GM12892 (cell line): ENCODE measurements around the gene CCDC33.

ENCODE experiments used
- POLR2A ChIP-seq: IDR thresholded peaks from 2 replicates; pipeline ENCODE4 v1.6.1; 2011; ENCODE audit warnings: low read depth, low read length, control low read depth
- POLR2AphosphoS5 ChIP-seq: IDR thresholded peaks from 2 replicates; pipeline ENCODE4 v1.6.1; 2011; ENCODE audit warnings: low read depth, low read length, control low read depth
- TAF1 ChIP-seq: IDR thresholded peaks from 2 replicates; pipeline ENCODE4 v1.6.1; 2011; ENCODE audit warnings: low read depth, mild to moderate bottlenecking, control low read depth, low read length, borderline replicate concordance

- TF ChIP-seq POLR2A (no peak), POLR2AphosphoS5 (no peak), TAF1 (no peak)
These were observed 24.9 kb downstream of the CCDC33 start for GRCh38 chr15:74261041-74261440.
